ENCODE results near the gene RPH3AL.

- no peak for TF ChIP-seq CTCF (IDR thresholded peaks at IDR 0.05)
- no peak for TF ChIP-seq EP300 (IDR thresholded peaks at IDR 0.05)
Measured at GRCh38 chr17:307741-308507, 44.7 kb downstream of the RPH3AL start.

All from ovary (tissue), 3 donors.